ENCODE results near the gene SLC31A1.
"Not testable (repeated sequence)": the region's sequence is repeated elsewhere in the genome, so short reads cannot be mapped to it uniquely, and the experiment has no call there.

SLC31A1 gene

GRCh38 chr9:113266174-113266573, 44.8 kb downstream of the SLC31A1 start:
- no peak for DNase-seq (ENCODE audit: low read depth)

GRCh38 chr9:113267911-113268566, 46.7 kb downstream of the SLC31A1 start:
- no peak for DNase-seq (ENCODE audit: low read depth)

- DNase-seq (ENCODE audit: low read depth), result no peak
These were observed 48.0 kb downstream of the SLC31A1 start for GRCh38 chr9:113269355-113269754.

- no peak for DNase-seq (ENCODE audit: low read depth)
These were observed 48.5 kb downstream of the SLC31A1 start for GRCh38 chr9:113269871-113270270.

- DNase-seq (ENCODE audit: low read depth), result no peak
These were observed 53.3 kb downstream of the SLC31A1 start for GRCh38 chr9:113274474-113275156.

- DNase-seq (ENCODE audit: low read depth), result peak; percentile 97
These were observed 54.1 kb downstream of the SLC31A1 start, which contains the start of the genes CDC26 and PRPF4 for GRCh38 chr9:113275157-113276131. Gene CDC26, minus strand, starts transcription at chr9:113275572. Its CDS starts 3,065 bp downstream, at chr9:113272507. Gene PRPF4, plus strand, starts transcription at chr9:113275658. Its CDS starts 86 bp downstream, at chr9:113275744.

GRCh38 chr9:113278840-113279239, 57.5 kb downstream of the SLC31A1 start:
- no peak for DNase-seq (ENCODE audit: low read depth)

- DNase-seq (ENCODE audit: low read depth), result no peak
These were observed 60.0 kb downstream of the SLC31A1 start for GRCh38 chr9:113281356-113281755.

GRCh38 chr9:113289091-113289490, 67.7 kb downstream of the SLC31A1 start:
- no peak for DNase-seq (ENCODE audit: low read depth)

- no peak for DNase-seq (ENCODE audit: low read depth)
These were observed 68.8 kb downstream of the SLC31A1 start for GRCh38 chr9:113290052-113290607.

GRCh38 chr9:113293285-113293878, 72.0 kb downstream of the SLC31A1 start:
- DNase-seq (ENCODE audit: low read depth), result no peak

- DNase-seq (ENCODE audit: low read depth), result not testable (repeated sequence)
These were observed 74.9 kb downstream of the SLC31A1 start for GRCh38 chr9:113296247-113296646.

- no peak for DNase-seq (ENCODE audit: low read depth)
These were observed 75.6 kb downstream of the SLC31A1 start for GRCh38 chr9:113296796-113297558.

- no peak for DNase-seq (ENCODE audit: low read depth)
These were observed 77.0 kb downstream of the SLC31A1 start for GRCh38 chr9:113298311-113298710.

GRCh38 chr9:113298924-113299770, 77.8 kb downstream of the SLC31A1 start:
- no peak for DNase-seq (ENCODE audit: low read depth)

- no peak for DNase-seq (ENCODE audit: low read depth)
These were observed 78.5 kb downstream of the SLC31A1 start for GRCh38 chr9:113299800-113300292.

GRCh38 chr9:113301548-113301947, 80.2 kb downstream of the SLC31A1 start:
- no peak for DNase-seq (ENCODE audit: low read depth)

- no peak for DNase-seq (ENCODE audit: low read depth)
These were observed 81.6 kb downstream of the SLC31A1 start, which contains the start of gene RNF183 for GRCh38 chr9:113302792-113303418. Gene RNF183, minus strand, starts transcription at chr9:113303376. Its CDS starts 5,192 bp downstream, at chr9:113298184.

- no peak for DNase-seq (ENCODE audit: low read depth)
These were observed 85.2 kb downstream of the SLC31A1 start for GRCh38 chr9:113306566-113306965.

Measured in GM04504 (cell line).